ENCODE results near the gene LRRC8B. TPM values are rescaled to one million over a fixed set of nuclear protein-coding genes. Genes with fewer than 3 reads are reported as not detected.

LRRC8B gene
- total RNA-seq, 4 donors from 2014 or later = 7.0 to 10.5 (median 8.7) TPM

DNA sequence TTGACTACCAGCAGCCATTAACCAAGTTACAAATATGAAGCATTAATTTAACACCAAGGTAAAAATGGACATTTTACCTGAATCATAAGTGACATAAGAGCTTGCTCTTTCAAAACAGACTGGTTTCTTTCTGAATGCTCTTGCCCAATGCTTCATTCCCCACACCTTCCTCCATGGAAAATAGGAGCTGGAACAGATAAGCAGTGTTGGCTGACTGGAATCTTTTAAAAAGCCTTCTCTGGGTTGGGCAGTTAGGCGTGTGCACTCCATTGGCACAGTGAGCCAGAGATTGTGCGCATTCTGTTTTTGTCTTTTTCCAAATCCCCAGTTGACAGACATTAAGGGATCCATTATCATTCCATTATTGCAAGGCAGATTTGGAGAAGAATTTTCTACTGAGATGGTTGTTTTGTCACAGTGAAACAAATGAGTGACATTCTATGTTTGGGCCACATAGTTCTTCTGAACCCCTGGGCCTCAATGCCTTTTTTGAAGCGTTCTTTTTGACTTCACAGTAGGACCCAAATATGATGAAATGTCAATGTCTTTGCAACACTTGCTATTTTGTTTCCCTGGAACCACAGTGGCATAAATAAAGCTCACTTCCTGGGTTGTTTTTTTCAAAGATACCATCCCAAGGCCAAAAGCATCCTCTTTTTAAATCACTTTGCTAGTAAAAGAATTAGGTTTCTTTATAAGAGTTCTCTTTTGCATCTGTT lies 32.3 kb downstream of the LRRC8B start:
- H3K36me3 ChIP-seq = no peaks in the 10 kb centered on the region
- peak overlapping the region in 2 of 4 donors; percentile 9 to 26 for H3K27ac ChIP-seq
- intact Hi-C loops (cut with DNase I; ENCODE audit: low total_unique reads) = no loop called here
- TF ChIP-seq POLR2AphosphoS5 (IDR thresholded peaks at IDR 0.05) = no peak
- TF ChIP-seq, protein P1, sequence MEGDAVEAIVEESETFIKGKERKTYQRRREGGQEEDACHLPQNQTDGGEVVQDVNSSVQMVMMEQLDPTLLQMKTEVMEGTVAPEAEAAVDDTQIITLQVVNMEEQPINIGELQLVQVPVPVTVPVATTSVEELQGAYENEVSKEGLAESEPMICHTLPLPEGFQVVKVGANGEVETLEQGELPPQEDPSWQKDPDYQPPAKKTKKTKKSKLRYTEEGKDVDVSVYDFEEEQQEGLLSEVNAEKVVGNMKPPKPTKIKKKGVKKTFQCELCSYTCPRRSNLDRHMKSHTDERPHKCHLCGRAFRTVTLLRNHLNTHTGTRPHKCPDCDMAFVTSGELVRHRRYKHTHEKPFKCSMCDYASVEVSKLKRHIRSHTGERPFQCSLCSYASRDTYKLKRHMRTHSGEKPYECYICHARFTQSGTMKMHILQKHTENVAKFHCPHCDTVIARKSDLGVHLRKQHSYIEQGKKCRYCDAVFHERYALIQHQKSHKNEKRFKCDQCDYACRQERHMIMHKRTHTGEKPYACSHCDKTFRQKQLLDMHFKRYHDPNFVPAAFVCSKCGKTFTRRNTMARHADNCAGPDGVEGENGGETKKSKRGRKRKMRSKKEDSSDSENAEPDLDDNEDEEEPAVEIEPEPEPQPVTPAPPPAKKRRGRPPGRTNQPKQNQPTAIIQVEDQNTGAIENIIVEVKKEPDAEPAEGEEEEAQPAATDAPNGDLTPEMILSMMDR (IDR thresholded peaks at IDR 0.05) = no peak
- no peak for TF ChIP-seq POLR2A (IDR thresholded peaks at IDR 0.05)
- TF ChIP-seq EP300 (IDR thresholded peaks at IDR 0.05; ENCODE audit: low read depth) = no peak
- 90 to 91% methylated on average over 3 of the region's 3 CpGs for WGBS, 2 donors (ENCODE audit: low coverage in 1 of 2)
- DNase-seq = no peak
- H3K4me3 ChIP-seq = no peak overlapping the region
- H3K27me3 ChIP-seq = no peaks in the 10 kb centered on the region
- H3K9me3 ChIP-seq = no peaks in the 10 kb centered on the region
- in situ Hi-C loops (cut with MboI; ENCODE audit: low pct_ligation_motif_present in 1 of 4, low pct_unique_long_range_greater_than_20kb in 1 of 4, low sequenced_read_pairs in 3 of 4) = no loop called here
- peaks cover 5 to 15% (median 8%) of the 10 kb centered on the region in 4 donors for H3K4me1 ChIP-seq

DNA sequence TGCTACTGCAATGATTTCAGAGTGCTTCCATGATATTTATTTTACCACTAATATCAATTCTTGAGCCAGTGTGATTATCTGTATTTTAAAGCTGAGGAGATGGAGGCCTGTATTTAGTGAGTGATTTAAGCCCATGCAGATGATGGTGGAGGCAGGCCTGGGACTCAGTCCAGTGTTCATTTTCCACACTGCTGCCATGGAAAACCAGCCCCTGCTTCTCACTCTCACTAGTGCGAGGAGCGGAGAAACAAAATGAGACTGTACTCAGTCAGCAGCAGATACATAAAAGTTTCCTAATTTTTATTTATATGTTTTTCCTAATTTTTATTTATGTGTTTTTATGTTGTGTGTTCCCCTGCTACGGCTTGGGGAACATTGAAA lies 32.8 kb downstream of the LRRC8B start:
- WGBS, 2 donors (ENCODE audit: low coverage in 1 of 2) = 96% methylated on average over 3 of the region's 3 CpGs
- Histone ChIP-seq H3K9me3 (no peaks in the 10 kb centered on the region), H3K4me1 (peaks cover 2 to 12% (median 6%) of the 10 kb centered on the region in 4 donors), H3K27ac (peak overlapping the region in 1 of 4 donors; percentile 38), H3K4me3 (no peak overlapping the region), H3K36me3 (no peaks in the 10 kb centered on the region), H3K27me3 (no peaks in the 10 kb centered on the region)
- TF ChIP-seq, protein P1 (IDR thresholded peaks at IDR 0.05) = no peak
- in situ Hi-C loops (cut with MboI; ENCODE audit: low pct_ligation_motif_present in 1 of 4, low pct_unique_long_range_greater_than_20kb in 1 of 4, low sequenced_read_pairs in 3 of 4) = no loop called here
- DNase-seq = no peak
- intact Hi-C loops (cut with DNase I; ENCODE audit: low total_unique reads) = no loop called here

DNA sequence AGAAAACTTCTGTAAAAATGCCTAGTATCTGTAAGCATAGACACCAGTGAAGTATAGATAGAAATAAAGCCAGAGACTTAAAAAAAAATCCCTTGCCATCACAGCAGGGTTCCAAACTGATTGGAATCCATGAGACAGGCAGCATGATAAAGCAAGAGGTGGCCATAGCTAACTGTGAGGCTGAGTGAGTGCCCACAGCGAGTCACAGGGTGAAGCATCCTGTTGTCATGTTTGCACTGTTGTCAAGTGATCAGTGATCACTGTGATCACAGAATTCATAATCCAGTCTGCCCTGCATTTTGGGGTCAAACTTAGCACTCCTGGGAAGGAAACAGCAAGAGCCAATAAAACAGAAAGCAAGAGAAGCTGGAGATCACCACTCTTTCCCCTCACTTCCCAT lies 33.3 kb downstream of the LRRC8B start:
- TF ChIP-seq EP300 (IDR thresholded peaks at IDR 0.05; ENCODE audit: low read depth) = no peak
- TF ChIP-seq POLR2A (IDR thresholded peaks at IDR 0.05) = no peak
- no peak for TF ChIP-seq POLR2AphosphoS5 (IDR thresholded peaks at IDR 0.05)
- TF ChIP-seq, protein P1 (IDR thresholded peaks at IDR 0.05) = no peak
- WGBS, 2 donors (ENCODE audit: low coverage in 1 of 2) = 100% methylated on average over 1 of the region's 1 CpG; no CpG with 5 or more reads in 1 of the 2 donors
- Histone ChIP-seq H3K27ac (peak overlapping the region in 1 of 4 donors; percentile 38), H3K27me3 (no peaks in the 10 kb centered on the region), H3K4me1 (peaks cover 0 to 7% (median 5%) of the 10 kb centered on the region in 4 donors), H3K36me3 (no peaks in the 10 kb centered on the region), H3K9me3 (no peaks in the 10 kb centered on the region), H3K4me3 (no peak overlapping the region)
- intact Hi-C loops (cut with DNase I; ENCODE audit: low total_unique reads) = no loop called here
- DNase-seq = no peak
- in situ Hi-C loops (cut with MboI; ENCODE audit: low pct_ligation_motif_present in 1 of 4, low pct_unique_long_range_greater_than_20kb in 1 of 4, low sequenced_read_pairs in 3 of 4) = no loop called here

DNA sequence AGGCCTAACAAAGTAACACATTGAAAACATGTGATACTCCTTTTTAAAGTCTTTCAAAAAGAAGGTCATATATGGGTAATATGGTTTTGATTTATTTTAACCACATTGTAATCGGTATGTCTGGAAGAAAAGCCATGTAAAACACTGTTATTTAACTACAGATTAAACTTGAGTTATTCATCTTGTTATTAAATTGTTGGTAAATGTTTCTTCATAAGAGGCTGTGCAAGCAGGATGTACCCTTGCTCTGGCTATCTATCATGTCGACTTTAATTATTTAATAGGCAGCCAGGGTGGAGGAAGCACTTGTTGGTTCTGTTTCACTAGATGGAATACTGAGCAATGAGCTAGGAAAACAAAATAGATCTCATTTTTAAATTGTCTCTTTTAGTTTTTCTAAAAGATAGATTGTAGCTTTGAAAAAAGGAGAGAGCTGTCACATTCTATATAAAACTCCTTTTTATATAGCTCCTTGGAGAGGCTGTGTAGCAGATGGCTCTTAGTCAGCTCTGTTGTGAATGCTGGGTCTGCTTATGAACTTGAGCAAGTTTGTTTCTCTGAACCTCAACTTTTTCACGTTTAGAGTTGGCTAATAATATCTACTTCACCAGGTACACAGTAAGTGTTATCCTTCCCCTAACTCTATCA lies 39.5 kb downstream of the LRRC8B start:
- intact Hi-C loops (cut with DNase I; ENCODE audit: low total_unique reads) (no loop called here), in situ Hi-C loops (cut with MboI; ENCODE audit: low pct_ligation_motif_present in 1 of 4, low pct_unique_long_range_greater_than_20kb in 1 of 4, low sequenced_read_pairs in 3 of 4) (no loop called here)
- no peak for DNase-seq
- TF ChIP-seq POLR2AphosphoS5 (IDR thresholded peaks at IDR 0.05) (no peak), POLR2A (IDR thresholded peaks at IDR 0.05) (no peak), EP300 (IDR thresholded peaks at IDR 0.05; ENCODE audit: low read depth) (no peak)
- TF ChIP-seq, protein P1 (IDR thresholded peaks at IDR 0.05) = no peak
- Histone ChIP-seq H3K36me3 (no peaks in the 10 kb centered on the region), H3K9me3 (no peaks in the 10 kb centered on the region), H3K4me1 (no peaks in the 10 kb centered on the region), H3K27me3 (no peaks in the 10 kb centered on the region), H3K27ac (no peak overlapping the region), H3K4me3 (no peak overlapping the region)
- WGBS, 2 donors (ENCODE audit: low coverage in 1 of 2) = 49 to 59% methylated on average over 3 of the region's 3 CpGs
